Sigmoid colon (tissue), 4 donors: ENCODE results near the gene REEP2.

Experiments
- CTCF ChIP-seq, 4 experiments: fragments of 450-650 bp in 3 of 4; fragments of 200-600 bp in 1 of 4; IDR thresholded peaks; one replicate each; pipeline ENCODE4 v1.5.1; 2016 to 2019; ENCODE audit warnings: antibody characterized with exemption in 4 of 4, mild to moderate bottlenecking in 3 of 4, moderate library complexity in 2 of 4
- EP300 ChIP-seq, 4 donors: sonication (generic); formaldehyde crosslinking; IDR thresholded peaks; one replicate each; pipeline ENCODE4 v1.6.1; 2017; ENCODE audit warnings: antibody characterized with exemption in 4 of 4
- POLR2A ChIP-seq, 2 donors: fragments of 450-650 bp; IDR thresholded peaks; one replicate each; pipeline ENCODE4 v1.6.1; 2016; ENCODE audit warnings: antibody characterized with exemption in 2 of 2, mild to moderate bottlenecking in 2 of 2, moderate library complexity in 2 of 2
- POLR2AphosphoS5 ChIP-seq, 4 donors: sonication (generic); formaldehyde crosslinking; IDR thresholded peaks; one replicate each; pipeline ENCODE4 v1.6.1; 2017; ENCODE audit warnings: antibody characterized with exemption in 4 of 4

- TF ChIP-seq CTCF (IDR thresholded peaks at IDR 0.05): no peak
- no peak for TF ChIP-seq EP300 (IDR thresholded peaks at IDR 0.05)
- no peak for TF ChIP-seq POLR2A (IDR thresholded peaks at IDR 0.05)
- TF ChIP-seq POLR2AphosphoS5 (IDR thresholded peaks at IDR 0.05): no peak
Observed at GRCh38 chr5:138435943-138436342, 2.9 kb upstream of the REEP2 start.
